Liver (tissue), 9 donors: ENCODE results near the gene SCGB1D1. TPM values are rescaled to one million over a fixed set of nuclear protein-coding genes. Genes with fewer than 3 reads are reported as not detected.

Source experiments
- DNase-seq: peaks from one replicate; pipeline ENCODE4 v3.0.0-alpha.2; 2017; ENCODE audit warnings: low spot score
- H3K27ac ChIP-seq, 2 donors: one replicate each; pipeline ENCODE4 v1.7.0; 2013; ENCODE audit warnings: inconsistent platforms in 2 of 2, low read length in 2 of 2, control low read depth in 1 of 2, low read depth in 1 of 2, mild to moderate bottlenecking in 1 of 2
- H3K27me3 ChIP-seq, 4 donors: one replicate each; pipeline versions ENCODE4 v1.6.1 to v1.7.0; 2013; ENCODE audit warnings: low read length in 3 of 4, inconsistent platforms in 1 of 4, mild to moderate bottlenecking in 1 of 4, moderate library complexity in 1 of 4; ENCODE audit not compliant: control insufficient read depth in 4 of 4, insufficient read depth in 4 of 4
- H3K36me3 ChIP-seq, 4 donors: one replicate each; pipeline versions ENCODE4 v1.6.1 to v1.7.0; 2013; ENCODE audit warnings: low read length in 3 of 4, mild to moderate bottlenecking in 3 of 4, low read depth in 1 of 4, moderate library complexity in 1 of 4; ENCODE audit not compliant: control insufficient read depth in 4 of 4, insufficient read depth in 3 of 4
- H3K4me1 ChIP-seq, 4 donors: one replicate each; pipeline versions ENCODE4 v1.6.1 to v1.7.0; 2013; ENCODE audit warnings: low read length in 3 of 4, mild to moderate bottlenecking in 3 of 4, moderate library complexity in 1 of 4; ENCODE audit not compliant: control insufficient read depth in 4 of 4, insufficient read depth in 4 of 4
- H3K4me3 ChIP-seq, 3 donors: one replicate each; pipeline versions ENCODE4 v1.6.1 to v1.7.0; 2013; ENCODE audit warnings: low read length in 3 of 3, control low read depth in 1 of 3, low read depth in 1 of 3, mild to moderate bottlenecking in 1 of 3
- H3K9ac ChIP-seq, 2 donors: one replicate each; pipeline ENCODE4 v1.7.0; 2013; ENCODE audit warnings: low read length in 2 of 2, mild to moderate bottlenecking in 2 of 2, moderate library complexity in 2 of 2, control low read depth in 1 of 2, low read depth in 1 of 2
- H3K9me3 ChIP-seq, 4 donors: one replicate each; pipeline versions ENCODE4 v1.6.1 to v1.7.0; 2013; ENCODE audit warnings: low read length in 3 of 4; ENCODE audit not compliant: control insufficient read depth in 4 of 4
- EGR1 ChIP-seq, 2 donors: IDR thresholded peaks; 2 replicates each; pipeline ENCODE4 v1.6.1; 2016 to 2018; ENCODE audit warnings: antibody characterized with exemption in 2 of 2, low read depth in 2 of 2
- FOXA1 ChIP-seq: IDR thresholded peaks from 2 replicates; pipeline ENCODE4 v1.6.1; 2016; ENCODE audit warnings: antibody characterized with exemption
- FOXA2 ChIP-seq: IDR thresholded peaks from 2 replicates; pipeline ENCODE4 v1.6.1; 2016; ENCODE audit warnings: antibody characterized with exemption
- GABPA ChIP-seq, 2 donors: IDR thresholded peaks in 1 of 2; conservative IDR thresholded peaks in 1 of 2; 2 replicates each; pipeline ENCODE4 v1.6.1; 2016; ENCODE audit warnings: antibody characterized with exemption in 2 of 2, mild to moderate bottlenecking in 1 of 2, moderate library complexity in 1 of 2
- HNF4A ChIP-seq, 2 donors: conservative IDR thresholded peaks; 2 replicates each; pipeline ENCODE4 v1.6.1; 2016; ENCODE audit warnings: antibody characterized with exemption in 2 of 2, mild to moderate bottlenecking in 2 of 2
- HNF4G ChIP-seq: IDR thresholded peaks from 2 replicates; pipeline ENCODE4 v1.6.1; 2016; ENCODE audit warnings: antibody characterized with exemption
- JUND ChIP-seq, 2 donors: IDR thresholded peaks; 2 replicates each; pipeline ENCODE4 v1.6.1; 2016; ENCODE audit warnings: antibody characterized with exemption in 2 of 2
- NR2F2 ChIP-seq: IDR thresholded peaks from 2 replicates; pipeline ENCODE4 v1.6.1; 2016; ENCODE audit warnings: antibody characterized with exemption
- RAD21 ChIP-seq, 2 donors: IDR thresholded peaks; 2 replicates each; pipeline ENCODE4 v1.6.1; 2016; ENCODE audit warnings: antibody characterized with exemption in 2 of 2, mild to moderate bottlenecking in 2 of 2
- RXRA ChIP-seq, 2 donors: IDR thresholded peaks; 2 replicates each; pipeline ENCODE4 v1.6.1; 2017 to 2018; ENCODE audit warnings: antibody characterized with exemption in 2 of 2, mild to moderate bottlenecking in 1 of 2
- SP1 ChIP-seq: IDR thresholded peaks from 2 replicates; pipeline ENCODE4 v1.6.1; 2018; ENCODE audit warnings: antibody characterized with exemption, mild to moderate bottlenecking
- TAF1 ChIP-seq: conservative IDR thresholded peaks from 2 replicates; pipeline ENCODE4 v1.6.1; 2016; ENCODE audit warnings: antibody characterized with exemption, mild to moderate bottlenecking
- YY1 ChIP-seq: IDR thresholded peaks from 2 replicates; pipeline ENCODE4 v1.6.1; 2016; ENCODE audit warnings: antibody characterized with exemption, mild to moderate bottlenecking
- WGBS: extraction: QIAGEN DNeasy Blood & Tissue Kit; methylation state at CpG from one replicate; pipeline ENCODE4 v1.1.7; 2013; 5-methylcytosine and 5-hydroxymethylcytosine counted together
- polyA plus RNA-seq, 2 donors: library from polyadenylated mRNA; stranded (reverse) in 1 of 2; unstranded in 1 of 2; fragments of 200-250 nt in 1 of 2; fragments of >200 nt in 1 of 2; fragmentation: Nextera tagmentation in 1 of 2; extraction: Ambion mirVana in 1 of 2; gene quantifications; one replicate each; pipeline versions ENCODE4 v1.2.1 to v1.2.3, GENCODE V29; 2013 to 2015
- total RNA-seq, 2 donors: library from RNA; depleted of rRNA; stranded (reverse); fragments of >200 nt; gene quantifications; one replicate each; pipeline ENCODE4 v1.2.3, GENCODE V29; 2014
- TF ChIP-seq, protein P1 (sequence below): IDR thresholded peaks from 2 replicates; pipeline ENCODE4 v1.6.1; 2016; ENCODE audit warnings: antibody characterized with exemption, mild to moderate bottlenecking
- TF ChIP-seq, protein P2 (sequence below): IDR thresholded peaks from 2 replicates; pipeline ENCODE4 v1.6.1; 2016; ENCODE audit warnings: antibody characterized with exemption
- TF ChIP-seq, protein P3 (sequence below): fragments of 150-350 bp; IDR thresholded peaks from 2 replicates; pipeline ENCODE4 v1.5.1; 2017; ENCODE audit warnings: improper control_type of control experiment, low read depth, low read length; ENCODE audit not compliant: missing input control
- TF ChIP-seq, protein P4 (sequence below): IDR thresholded peaks from 2 replicates; pipeline ENCODE4 v1.6.1; 2016; ENCODE audit warnings: antibody characterized with exemption
- TF ChIP-seq, protein P5 (sequence below): IDR thresholded peaks from 2 replicates; pipeline ENCODE4 v1.6.1; 2016; ENCODE audit warnings: antibody characterized with exemption
- donor health status: healthy.
- donor health status: healthy.
- donor health status: healthy.
- donor health status: healthy.
- donor health status: healthy.

Gene SCGB1D1
- total and polyA plus RNA-seq, 4 donors = not detected

DNA sequence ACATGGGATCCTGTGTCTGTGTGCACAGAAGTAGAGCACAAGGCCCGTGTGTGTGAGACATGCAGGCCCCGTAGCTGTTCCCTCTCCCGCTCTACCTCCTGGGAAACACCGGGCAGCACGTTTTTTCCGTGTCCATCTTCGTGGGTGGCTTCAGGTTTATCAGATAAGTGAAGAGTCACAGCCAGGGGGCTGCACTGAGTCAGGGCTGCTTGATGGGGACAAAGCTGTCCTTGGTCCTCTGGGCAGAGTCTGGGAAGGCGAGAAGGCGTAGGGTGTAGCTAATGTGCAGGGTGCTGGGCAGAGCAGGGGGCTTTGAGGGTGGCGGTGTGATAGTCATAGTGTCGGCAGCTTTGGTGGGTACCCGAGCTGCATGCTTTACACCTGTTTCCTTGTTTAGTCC, 42.5 kb upstream of the SCGB1D1 start (continued):
- TF ChIP-seq, protein P1, sequence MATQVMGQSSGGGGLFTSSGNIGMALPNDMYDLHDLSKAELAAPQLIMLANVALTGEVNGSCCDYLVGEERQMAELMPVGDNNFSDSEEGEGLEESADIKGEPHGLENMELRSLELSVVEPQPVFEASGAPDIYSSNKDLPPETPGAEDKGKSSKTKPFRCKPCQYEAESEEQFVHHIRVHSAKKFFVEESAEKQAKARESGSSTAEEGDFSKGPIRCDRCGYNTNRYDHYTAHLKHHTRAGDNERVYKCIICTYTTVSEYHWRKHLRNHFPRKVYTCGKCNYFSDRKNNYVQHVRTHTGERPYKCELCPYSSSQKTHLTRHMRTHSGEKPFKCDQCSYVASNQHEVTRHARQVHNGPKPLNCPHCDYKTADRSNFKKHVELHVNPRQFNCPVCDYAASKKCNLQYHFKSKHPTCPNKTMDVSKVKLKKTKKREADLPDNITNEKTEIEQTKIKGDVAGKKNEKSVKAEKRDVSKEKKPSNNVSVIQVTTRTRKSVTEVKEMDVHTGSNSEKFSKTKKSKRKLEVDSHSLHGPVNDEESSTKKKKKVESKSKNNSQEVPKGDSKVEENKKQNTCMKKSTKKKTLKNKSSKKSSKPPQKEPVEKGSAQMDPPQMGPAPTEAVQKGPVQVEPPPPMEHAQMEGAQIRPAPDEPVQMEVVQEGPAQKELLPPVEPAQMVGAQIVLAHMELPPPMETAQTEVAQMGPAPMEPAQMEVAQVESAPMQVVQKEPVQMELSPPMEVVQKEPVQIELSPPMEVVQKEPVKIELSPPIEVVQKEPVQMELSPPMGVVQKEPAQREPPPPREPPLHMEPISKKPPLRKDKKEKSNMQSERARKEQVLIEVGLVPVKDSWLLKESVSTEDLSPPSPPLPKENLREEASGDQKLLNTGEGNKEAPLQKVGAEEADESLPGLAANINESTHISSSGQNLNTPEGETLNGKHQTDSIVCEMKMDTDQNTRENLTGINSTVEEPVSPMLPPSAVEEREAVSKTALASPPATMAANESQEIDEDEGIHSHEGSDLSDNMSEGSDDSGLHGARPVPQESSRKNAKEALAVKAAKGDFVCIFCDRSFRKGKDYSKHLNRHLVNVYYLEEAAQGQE = no peak
- no peak for TF ChIP-seq SP1
- no peak for TF ChIP-seq HNF4A (conservative IDR thresholded peaks at IDR 0.05)
- no peak for TF ChIP-seq RXRA (IDR thresholded peaks at IDR 0.05)

DNA sequence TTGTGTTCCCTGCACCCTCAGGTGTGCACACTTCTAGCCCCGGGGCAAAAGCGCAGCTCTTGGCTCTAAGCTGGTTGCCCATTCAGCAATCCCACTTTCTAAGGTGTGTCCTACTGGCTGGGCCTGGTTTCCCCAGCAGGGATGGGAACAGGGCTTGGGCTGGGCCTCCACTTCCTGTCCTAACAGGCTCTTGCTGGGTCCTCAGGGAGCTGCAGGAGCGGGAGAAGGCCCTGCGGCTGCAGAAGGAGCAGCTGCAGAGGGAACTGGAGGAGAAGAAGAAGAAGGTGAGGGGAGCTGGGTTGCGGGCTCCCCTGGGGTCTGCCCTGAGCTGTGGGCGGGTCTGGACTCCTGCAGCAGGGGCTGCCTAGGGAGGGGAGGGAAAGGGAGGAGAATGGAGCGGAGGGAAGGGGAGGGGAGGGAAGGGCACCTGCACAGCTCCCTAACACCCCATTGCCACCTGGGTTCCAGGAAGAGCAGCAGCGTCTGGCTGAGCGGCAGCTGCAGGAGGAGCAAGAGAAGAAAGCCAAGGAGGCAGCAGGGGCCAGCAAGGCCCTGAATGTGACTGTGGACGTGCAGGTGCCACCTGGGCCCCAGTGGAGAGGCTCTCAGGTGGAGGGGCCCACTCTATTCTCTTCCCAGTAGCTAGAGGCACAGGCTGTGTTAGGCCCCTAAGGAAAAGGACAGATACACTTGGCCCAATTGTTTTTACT, 41.6 kb upstream of the SCGB1D1 start:
- no peaks in the 10 kb centered on the region for H3K4me1 ChIP-seq
- peak; percentile 29 for DNase-seq
- H3K9me3 ChIP-seq = no peaks in the 10 kb centered on the region
- WGBS = 96% methylated on average over 10 of the region's 10 CpGs
- H3K36me3 ChIP-seq = peaks cover 9 to 58% (median 29%) of the 10 kb centered on the region in 4 donors
- no peak overlapping the region for H3K9ac ChIP-seq
- H3K27ac ChIP-seq = no peak overlapping the region
- TF ChIP-seq, protein P2, sequence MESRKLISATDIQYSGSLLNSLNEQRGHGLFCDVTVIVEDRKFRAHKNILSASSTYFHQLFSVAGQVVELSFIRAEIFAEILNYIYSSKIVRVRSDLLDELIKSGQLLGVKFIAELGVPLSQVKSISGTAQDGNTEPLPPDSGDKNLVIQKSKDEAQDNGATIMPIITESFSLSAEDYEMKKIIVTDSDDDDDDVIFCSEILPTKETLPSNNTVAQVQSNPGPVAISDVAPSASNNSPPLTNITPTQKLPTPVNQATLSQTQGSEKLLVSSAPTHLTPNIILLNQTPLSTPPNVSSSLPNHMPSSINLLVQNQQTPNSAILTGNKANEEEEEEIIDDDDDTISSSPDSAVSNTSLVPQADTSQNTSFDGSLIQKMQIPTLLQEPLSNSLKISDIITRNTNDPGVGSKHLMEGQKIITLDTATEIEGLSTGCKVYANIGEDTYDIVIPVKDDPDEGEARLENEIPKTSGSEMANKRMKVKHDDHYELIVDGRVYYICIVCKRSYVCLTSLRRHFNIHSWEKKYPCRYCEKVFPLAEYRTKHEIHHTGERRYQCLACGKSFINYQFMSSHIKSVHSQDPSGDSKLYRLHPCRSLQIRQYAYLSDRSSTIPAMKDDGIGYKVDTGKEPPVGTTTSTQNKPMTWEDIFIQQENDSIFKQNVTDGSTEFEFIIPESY = no peak
- TF ChIP-seq SP1 (no peak), FOXA2 (no peak), GABPA (IDR thresholded peaks at IDR 0.05 in 1 of 2, conservative IDR thresholded peaks at IDR 0.05 in 1 of 2) (no peak), NR2F2 (no peak), TAF1 (no peak), EGR1 (IDR thresholded peaks at IDR 0.05; ENCODE audit: low read depth in 2 of 2) (no peak), HNF4A (conservative IDR thresholded peaks at IDR 0.05) (no peak), RXRA (IDR thresholded peaks at IDR 0.05) (no peak), HNF4G (no peak), JUND (IDR thresholded peaks at IDR 0.05) (no peak), FOXA1 (no peak), RAD21 (IDR thresholded peaks at IDR 0.05) (no peak), YY1 (no peak)
- TF ChIP-seq, protein P1 = no peak
- TF ChIP-seq, protein P3, sequence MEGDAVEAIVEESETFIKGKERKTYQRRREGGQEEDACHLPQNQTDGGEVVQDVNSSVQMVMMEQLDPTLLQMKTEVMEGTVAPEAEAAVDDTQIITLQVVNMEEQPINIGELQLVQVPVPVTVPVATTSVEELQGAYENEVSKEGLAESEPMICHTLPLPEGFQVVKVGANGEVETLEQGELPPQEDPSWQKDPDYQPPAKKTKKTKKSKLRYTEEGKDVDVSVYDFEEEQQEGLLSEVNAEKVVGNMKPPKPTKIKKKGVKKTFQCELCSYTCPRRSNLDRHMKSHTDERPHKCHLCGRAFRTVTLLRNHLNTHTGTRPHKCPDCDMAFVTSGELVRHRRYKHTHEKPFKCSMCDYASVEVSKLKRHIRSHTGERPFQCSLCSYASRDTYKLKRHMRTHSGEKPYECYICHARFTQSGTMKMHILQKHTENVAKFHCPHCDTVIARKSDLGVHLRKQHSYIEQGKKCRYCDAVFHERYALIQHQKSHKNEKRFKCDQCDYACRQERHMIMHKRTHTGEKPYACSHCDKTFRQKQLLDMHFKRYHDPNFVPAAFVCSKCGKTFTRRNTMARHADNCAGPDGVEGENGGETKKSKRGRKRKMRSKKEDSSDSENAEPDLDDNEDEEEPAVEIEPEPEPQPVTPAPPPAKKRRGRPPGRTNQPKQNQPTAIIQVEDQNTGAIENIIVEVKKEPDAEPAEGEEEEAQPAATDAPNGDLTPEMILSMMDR = no peak
- TF ChIP-seq, protein P4, sequence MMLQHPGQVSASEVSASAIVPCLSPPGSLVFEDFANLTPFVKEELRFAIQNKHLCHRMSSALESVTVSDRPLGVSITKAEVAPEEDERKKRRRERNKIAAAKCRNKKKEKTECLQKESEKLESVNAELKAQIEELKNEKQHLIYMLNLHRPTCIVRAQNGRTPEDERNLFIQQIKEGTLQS = no peak
- TF ChIP-seq, protein P5, sequence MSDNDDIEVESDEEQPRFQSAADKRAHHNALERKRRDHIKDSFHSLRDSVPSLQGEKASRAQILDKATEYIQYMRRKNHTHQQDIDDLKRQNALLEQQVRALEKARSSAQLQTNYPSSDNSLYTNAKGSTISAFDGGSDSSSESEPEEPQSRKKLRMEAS = no peak
- no peaks in the 10 kb centered on the region for H3K27me3 ChIP-seq
- H3K4me3 ChIP-seq = no peak overlapping the region
